Measurements from ENCODE around the gene SNX7.

SNX7 gene

DNA sequence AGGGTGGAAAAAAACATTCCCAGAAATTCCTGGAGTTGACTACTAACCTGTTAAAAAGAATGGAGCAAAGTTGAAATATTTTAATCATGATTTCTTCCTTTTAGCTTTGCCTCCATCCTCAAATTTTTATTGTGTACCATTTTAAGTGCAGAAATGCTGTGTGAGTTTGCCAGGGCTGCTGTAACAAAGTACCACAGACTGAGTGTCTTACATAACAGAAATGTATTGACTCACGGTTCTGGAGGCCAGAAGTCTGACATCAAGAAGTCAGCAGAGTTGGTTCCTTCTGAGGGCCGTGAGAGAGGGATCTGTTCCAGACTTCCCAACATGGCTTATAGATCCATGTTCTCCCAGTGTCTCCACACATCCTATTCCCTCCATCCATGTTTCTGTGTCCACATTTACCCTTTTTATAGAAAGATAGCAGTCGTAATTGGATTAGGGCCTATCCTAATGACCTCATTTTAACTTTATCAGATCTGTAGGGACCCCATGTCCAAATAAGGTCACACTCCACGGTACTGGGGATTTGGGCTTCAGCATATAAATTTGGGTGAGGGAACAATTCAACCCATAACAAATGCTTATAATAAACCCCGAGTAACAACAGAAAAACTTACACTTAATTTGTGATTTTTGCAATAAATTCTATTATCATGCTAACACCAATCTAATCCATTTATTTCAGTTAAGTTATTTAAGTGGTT is 12.7 kb downstream of the SNX7 start:
- DNase-seq (ENCODE audit: low read depth) = no peak
- TF ChIP-seq CTCF (IDR thresholded peaks at IDR 0.05; ENCODE audit: low read depth, low read length, missing control alignments) = no peak

GRCh38 chr1:98675282-98675681 is 13.8 kb downstream of the SNX7 start:
- DNase-seq (ENCODE audit: low read depth) = no peak
- no peak for TF ChIP-seq CTCF (IDR thresholded peaks at IDR 0.05; ENCODE audit: low read depth, low read length, missing control alignments)
- no peak overlapping the region for H3K4me3 ChIP-seq (ENCODE audit: low read depth, low read length)

More for the DNA sequence above, 12.7 kb downstream of the SNX7 start:
- H3K4me3 ChIP-seq (ENCODE audit: low read depth, low read length) = no peak overlapping the region

DNA sequence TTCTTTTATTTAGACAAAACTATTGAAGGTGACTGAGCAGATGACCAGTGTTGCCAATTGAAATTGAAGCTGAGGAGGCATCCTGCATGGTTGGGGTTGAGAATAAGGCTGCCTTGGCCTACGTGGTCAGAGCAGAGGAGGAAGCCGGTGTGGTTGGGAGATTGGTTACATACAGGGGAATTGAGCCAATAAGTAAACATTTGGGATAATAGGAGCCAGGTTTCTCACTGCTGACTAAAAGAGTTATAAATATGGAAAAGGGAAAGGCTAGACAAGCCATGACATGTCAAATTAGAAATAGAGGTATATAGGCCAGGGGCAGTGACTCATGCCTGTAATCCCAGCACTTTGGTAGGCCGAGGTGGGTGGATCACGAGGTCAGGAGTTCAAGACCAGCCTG is 15.8 kb downstream of the SNX7 start:
- no peak for TF ChIP-seq CTCF (IDR thresholded peaks at IDR 0.05; ENCODE audit: low read depth, low read length, missing control alignments)
- H3K4me3 ChIP-seq (ENCODE audit: low read depth, low read length) = no peak overlapping the region
- DNase-seq (ENCODE audit: low read depth) = no peak

DNA sequence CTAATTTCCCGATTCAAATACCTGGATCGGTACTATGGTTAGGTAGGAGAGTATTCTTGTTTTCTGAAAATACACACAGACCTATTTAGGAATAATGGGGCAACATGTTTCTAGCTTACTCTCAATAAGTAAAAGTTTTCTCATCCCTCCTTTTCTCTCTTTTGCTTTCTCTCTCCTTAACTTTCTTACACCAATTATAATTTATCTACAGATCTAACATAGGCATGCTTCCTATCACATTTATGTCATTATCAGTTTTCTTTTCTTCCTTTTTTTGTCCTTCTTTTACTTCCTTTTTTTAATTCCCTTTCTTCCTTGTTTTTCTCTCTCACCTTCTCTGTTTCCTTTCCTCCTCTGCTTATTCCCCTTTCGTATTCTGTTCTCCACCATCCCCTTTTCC is 20.3 kb downstream of the SNX7 start:
- no peak for DNase-seq (ENCODE audit: low read depth)
- no peak overlapping the region for H3K4me3 ChIP-seq (ENCODE audit: low read depth, low read length)
- no peak for TF ChIP-seq CTCF (IDR thresholded peaks at IDR 0.05; ENCODE audit: low read depth, low read length, missing control alignments)

GRCh38 chr1:98688110-98688739 is 26.7 kb downstream of the SNX7 start:
- no peak for DNase-seq (ENCODE audit: low read depth)

DNA sequence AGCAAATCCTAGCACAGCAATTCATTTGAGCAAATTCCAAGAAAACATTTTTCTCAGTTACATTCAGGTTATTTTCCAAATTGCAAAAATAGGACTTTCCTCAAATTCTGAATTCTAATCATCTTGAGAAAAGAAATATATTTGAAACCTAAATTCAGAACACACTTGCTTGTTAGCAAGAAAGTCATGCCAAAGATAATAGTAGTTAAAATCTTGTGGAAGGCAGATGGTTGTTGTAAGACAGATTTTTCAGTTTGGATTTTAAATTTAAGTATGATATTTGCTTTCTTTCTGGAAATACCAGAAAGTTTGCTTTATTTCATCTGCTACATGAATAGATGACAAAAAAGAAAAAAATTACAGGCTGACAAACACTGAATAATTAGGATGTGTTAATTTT is 29.1 kb downstream of the SNX7 start:
- DNase-seq (ENCODE audit: low read depth) = no peak
- H3K4me3 ChIP-seq (ENCODE audit: low read depth, low read length) = no peak overlapping the region
- no peak for TF ChIP-seq CTCF (IDR thresholded peaks at IDR 0.05; ENCODE audit: low read depth, low read length, missing control alignments)

More at GRCh38 chr1:98688110-98688739, 26.7 kb downstream of the SNX7 start:
- no peak for TF ChIP-seq CTCF (IDR thresholded peaks at IDR 0.05; ENCODE audit: low read depth, low read length, missing control alignments)
- no peak overlapping the region for H3K4me3 ChIP-seq (ENCODE audit: low read depth, low read length)

- no peak overlapping the region for H3K4me3 ChIP-seq (ENCODE audit: low read depth, low read length)
These were observed 31.0 kb downstream of the SNX7 start for GRCh38 chr1:98692482-98692881.

More at GRCh38 chr1:98692482-98692881, 31.0 kb downstream of the SNX7 start:
- TF ChIP-seq CTCF (IDR thresholded peaks at IDR 0.05; ENCODE audit: low read depth, low read length, missing control alignments) = no peak
- no peak for DNase-seq (ENCODE audit: low read depth)
